ENCODE data around the gene AXL.
"Not testable (repeated sequence)": the region's sequence is repeated elsewhere in the genome, so short reads cannot be mapped to it uniquely, and the experiment has no call there.

AXL gene

DNA sequence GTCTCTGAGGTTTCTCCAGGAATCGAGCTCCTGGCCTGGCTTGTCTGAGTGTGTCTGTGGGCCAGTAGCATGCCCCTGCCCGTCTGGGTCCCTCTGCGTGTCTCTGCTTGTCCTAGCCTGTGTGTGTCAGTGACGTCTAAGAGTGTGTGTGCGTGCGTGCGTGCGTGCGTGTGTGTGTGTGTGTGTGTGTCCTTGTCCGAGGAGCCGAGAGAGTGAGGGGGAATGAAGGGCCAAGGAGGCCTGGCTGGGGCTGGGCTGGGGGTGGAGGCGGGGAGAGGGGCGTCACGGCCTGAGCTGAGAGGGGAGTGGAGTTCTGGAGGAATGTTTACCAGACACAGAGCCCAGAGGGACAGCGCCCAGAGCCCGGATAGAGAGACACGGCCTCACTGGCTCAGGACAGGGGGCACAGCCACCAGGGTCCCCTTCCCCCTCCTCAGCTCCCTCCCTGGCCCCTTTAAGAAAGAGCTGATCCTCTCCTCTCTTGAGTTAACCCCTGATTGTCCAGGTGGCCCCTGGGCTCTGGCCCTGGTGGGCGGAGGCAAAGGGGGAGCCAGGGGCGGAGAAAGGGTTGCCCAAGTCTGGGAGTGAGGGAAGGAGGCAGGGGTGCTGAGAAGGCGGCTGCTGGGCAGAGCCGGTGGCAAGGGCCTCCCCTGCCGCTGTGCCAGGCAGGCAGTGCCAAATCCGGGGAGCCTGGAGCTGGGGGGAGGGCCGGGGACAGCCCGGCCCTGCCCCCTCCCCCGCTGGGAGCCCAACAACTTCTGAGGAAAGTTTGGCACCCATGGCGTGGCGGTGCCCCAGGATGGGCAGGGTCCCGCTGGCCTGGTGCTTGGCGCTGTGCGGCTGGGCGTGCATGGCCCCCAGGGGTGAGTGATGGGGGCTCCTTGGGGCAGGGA lies at the start of gene AXL:
AXL (plus strand) TSS at position 609 of the 893 bp plus-strand sequence; CDS start at position 779, 170 bp downstream.
- no peak for DNase-seq (ENCODE audit: low spot score)

DNA sequence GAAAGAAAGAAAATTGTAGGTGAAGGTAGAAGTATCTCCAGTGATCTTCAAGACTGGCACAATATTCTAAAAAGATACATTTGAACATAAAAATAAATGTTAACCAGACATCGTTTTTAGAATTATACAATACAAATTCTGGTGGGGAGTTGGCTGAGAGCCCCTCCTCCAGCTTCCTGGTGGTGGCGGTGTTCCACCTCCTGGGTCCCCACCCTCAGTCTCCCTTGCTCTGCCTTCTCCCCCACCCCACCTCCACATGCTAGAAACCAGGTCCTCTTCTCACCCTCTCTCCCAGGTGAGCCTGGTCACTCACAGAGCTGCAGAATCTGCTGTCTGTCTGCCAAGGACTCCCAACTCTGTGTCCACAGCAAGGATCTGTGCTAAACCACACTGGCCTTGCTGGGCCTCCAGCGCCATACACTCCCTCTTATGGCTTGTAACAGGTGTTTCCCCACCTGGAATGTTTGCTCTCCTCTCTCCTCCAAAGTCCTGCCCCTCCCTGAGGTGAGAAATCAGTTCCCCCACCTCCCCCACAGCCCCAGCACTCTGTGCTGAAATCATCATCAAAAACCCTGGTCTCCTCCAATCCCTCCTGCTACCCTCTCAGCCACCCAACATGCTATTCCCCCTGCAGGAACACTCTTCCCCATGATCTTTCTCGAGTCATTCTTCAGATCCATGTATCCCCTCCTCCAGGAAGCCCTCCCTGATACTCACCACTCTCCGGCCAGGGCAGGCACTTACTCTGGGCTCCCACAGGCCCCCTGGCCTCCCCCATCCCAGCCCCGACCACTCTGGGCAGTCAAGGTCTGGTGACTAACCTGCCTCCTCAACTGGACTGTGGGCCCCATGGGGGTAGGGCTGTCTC lies 46.5 kb upstream of the AXL start:
- DNase-seq (ENCODE audit: low spot score) = no peak

DNA sequence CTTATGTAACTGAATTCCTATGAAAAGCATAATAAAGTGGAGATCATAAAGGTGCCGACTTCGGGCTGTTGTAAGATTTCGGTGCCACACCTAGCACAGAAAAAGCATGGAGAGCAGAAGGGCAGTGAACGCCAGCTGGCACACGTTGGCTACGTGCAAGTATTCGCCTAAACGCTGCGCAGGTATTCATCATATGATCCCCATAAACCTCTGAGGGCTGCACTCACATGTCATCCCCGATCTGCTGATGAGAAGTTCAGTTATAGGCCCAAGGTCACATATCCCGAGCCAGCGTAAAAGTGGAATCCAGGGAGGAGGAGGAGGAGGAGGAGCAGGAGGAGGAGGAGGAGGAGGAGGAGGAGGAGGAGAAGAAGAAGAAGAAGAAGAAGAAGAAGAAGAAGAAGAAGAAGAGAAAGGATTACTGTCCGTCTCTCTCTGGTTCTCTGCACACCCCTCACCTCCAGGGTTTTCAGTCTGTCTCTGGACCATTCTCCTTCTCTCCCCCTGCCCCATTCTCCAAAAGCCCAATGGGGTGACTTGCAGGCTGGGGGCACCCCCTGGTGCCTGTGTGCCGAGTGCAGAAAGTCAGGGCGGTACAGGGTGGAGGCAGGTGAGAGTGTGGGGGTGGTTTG lies 44.6 kb upstream of the AXL start:
- no peak for DNase-seq (ENCODE audit: low spot score)

DNA sequence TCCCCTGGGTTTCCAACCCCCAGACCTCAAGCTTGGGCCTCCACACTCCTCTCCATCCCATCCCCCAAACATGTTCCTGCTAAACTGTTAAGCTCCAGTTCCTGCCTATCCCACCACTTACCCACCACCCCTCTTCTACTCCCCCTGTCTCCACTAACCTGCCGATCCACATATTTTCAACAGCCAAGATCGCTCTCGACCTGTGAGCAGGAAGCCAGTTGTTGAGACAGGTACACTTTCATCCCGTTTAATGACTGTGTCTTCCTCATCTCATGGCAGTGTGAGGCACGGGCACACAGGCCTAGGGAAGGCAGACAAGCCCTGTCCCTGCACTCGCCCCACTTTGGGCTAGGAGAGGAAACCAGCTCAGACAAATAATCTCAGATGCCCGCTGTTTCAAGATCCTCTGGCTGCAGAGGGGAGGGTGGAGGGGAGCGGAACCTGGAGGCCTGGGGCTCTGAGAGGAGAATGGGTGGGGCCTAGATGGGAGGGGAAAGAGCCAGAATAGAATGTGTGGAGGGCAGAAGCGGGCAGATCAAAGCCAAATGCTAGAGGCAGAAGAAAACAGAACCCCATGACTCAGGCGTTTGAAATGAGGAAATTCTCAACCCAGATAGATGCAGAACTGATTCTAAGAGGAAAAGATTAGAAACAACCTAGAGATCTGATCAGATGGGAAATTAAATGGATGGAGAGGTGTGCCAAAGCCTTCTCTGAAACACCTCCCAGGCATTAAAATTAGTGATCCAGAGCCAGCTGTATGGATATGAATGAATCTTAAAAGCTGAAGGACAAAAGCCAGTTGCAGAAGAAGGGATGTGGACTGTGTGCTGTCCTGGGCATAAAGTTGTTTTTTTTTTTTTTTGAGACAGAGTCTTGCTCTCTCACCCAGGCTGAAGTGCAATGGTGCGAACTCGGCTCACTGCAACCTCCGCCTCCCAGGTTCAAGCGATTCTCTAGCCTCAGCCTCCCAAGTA lies 42.9 kb upstream of the AXL start:
- DNase-seq (ENCODE audit: low spot score) = peak; percentile 55

DNA sequence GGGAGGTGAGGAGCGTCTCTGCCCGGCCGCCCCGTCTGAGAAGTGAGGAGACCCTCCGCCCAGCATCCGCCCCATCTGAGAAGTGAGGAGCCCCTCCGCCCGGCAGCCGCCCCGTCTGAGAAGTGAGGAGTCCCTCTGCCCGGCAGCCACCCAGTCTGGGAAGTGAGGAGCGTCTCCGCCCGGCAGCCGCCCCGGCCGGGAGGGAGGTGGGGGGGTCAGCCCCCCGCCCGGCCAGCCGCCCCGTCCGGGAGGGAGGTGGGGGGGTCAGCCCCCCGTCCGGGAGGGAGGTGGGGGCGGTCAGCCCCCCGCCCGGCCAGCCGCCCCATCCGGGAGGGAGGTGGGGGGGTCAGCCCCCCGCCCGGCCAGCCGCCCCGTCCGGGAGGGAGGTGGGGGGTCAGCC lies 38.9 kb upstream of the AXL start:
- DNase-seq (ENCODE audit: low spot score) = not testable (repeated sequence)

DNA sequence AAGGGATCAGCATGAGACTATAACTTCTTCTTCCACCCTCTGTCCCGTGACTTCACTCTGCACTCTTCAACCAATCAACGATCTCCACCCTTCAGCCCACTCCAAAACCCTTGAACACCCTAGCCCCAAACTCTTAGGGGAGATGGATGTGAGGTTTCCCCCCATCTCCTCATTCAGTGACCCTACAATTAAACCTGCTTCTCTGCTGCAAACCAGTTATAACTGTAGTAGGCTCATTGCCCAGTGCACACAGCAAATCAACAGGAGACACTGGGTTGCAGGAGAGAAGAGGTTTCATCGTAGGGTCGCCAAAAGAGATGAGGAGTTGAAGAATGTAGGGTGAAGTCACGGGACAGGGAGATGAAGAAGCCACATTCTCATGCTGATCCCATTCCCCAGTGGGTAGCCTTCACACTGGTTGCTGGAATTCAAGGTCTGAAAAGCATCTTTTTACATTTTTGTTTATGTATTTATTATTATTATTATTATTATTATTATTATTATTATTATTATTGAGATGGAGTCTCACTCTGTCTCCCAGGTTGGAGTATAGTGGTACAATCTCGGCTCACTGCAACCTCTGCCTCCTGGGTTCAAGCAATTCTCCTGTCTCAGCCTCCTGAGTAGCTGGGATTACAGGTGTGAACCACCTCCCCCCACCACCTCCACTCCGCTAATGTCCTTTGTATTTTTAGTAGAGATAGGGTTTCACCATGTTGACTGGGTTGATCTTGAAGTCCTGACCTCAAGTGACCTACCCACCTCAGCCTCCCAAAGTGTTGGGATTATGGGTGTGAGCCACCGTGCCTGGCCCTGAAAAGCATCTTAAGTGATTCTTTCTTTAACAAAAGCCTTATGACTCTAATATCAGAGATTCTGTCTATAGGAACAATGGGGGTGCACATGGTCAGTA lies 31.8 kb upstream of the AXL start:
- no peak for DNase-seq (ENCODE audit: low spot score)

GRCh38 chr19:41187884-41188279 lies 31.1 kb upstream of the AXL start:
- DNase-seq (ENCODE audit: low spot score) = no peak

DNA sequence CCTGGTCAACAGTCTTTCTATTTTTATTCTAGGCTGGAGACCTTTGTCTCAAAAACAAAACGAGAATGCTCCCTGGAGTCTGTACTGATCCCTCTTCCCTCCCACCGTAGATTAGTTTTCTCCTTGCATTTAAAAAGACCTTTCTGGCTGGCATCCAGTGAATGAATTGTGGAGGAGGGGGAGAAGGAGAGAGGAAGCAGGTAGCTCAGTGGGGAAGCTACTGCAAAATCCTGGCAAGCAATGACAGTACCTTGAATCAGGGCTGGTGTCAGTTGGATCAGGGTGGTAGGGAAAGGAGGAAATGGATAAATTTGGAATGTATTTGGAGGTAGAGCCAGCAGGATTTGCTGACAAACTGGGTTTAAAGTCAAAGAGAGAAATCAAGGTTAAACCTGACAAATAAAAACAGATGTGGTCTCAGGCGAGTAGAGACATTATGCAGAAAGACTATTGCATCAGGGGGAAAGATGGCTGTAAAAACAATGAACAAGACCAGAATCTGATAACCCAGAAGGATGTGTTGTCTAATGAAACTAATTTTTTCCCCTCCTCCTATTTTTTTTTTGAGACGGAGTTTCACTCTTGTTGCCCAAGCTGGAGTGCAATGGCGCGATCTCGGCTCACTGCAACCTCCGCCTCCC lies 29.5 kb upstream of the AXL start:
- no peak for DNase-seq (ENCODE audit: low spot score)

DNA sequence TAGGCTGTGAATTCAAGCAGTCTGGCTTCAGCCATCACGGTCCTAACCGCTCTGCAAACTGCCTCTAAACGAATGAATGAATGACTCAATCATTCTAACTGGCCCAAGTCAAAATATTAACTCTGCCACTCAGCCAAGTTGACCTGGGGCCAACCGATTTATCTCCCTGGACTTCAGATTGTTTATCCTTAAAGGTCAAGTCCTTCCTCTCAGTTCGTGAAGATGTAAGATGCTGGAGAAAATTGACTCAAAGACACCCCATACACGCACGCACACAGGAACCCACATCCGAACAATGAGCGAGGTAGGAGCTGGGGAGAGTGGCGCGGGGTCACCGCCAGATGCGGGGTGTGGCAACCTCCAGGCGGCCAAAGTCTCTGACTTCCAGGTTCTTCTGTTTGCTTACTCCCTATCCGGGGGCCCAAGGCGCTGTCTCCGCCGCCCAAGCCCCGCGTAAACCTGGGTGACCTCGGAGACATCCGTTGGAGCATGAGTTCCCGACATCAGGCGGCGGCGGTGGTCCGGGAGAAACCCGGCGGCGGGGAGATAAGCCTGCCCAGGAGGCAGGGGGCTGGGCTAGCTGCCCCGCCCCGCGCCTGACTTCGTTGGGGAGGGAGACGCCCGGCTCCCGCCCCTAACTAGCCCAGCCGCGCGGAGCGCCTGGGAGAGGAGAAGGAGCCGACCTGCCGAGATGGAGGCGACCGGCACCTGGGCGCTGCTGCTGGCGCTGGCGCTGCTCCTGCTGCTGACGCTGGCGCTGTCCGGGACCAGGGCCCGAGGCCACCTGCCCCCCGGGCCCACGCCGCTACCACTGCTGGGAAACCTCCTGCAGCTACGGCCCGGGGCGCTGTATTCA lies 26.2 kb upstream of the AXL start, which contains the start of gene CYP2S1:
CYP2S1 (plus strand) TSS at position 646 of the 856 bp plus-strand sequence; CDS start at position 692, 46 bp downstream.
- no peak for DNase-seq (ENCODE audit: low spot score)

DNA sequence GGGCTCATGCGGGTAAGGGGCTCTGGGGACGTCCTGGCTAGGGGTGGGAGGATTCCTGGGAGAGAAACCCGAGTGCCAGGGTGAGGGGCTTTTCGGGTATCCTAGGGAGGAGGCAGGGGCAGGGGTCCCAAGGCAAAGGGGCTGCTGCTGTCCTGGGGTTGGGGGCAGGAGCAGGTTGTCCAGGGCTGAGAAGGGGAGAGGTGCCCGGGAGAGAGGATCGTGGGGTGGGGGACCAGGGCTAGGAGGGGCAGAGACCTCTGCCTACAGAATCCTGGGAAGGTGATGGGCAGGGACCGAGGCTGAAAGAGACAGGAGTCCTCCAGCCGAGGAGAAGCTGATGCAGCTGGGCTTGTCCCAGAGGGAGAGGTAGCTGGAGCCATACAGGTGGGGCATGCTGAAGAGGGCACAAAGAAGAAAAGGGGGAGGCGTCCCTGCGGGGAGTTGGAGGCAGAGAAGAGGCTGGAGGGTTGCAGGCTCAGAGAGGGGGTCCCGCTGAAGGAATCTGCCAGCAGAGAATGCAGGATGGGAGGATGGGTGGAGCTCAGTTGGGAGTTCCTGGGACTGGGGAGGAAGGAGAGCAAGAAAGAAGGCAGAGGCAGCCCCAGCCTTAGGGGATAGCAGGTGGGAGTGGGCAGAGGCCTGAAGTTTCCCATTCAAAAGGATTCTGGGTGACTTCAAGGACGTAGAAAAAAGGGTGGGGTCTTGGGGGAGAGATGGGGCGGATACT lies 25.4 kb upstream of the AXL start:
- no peak for DNase-seq (ENCODE audit: low spot score)

- no peak for DNase-seq (ENCODE audit: low spot score)
Measured at GRCh38 chr19:41194157-41194552, 24.9 kb upstream of the AXL start.

DNA sequence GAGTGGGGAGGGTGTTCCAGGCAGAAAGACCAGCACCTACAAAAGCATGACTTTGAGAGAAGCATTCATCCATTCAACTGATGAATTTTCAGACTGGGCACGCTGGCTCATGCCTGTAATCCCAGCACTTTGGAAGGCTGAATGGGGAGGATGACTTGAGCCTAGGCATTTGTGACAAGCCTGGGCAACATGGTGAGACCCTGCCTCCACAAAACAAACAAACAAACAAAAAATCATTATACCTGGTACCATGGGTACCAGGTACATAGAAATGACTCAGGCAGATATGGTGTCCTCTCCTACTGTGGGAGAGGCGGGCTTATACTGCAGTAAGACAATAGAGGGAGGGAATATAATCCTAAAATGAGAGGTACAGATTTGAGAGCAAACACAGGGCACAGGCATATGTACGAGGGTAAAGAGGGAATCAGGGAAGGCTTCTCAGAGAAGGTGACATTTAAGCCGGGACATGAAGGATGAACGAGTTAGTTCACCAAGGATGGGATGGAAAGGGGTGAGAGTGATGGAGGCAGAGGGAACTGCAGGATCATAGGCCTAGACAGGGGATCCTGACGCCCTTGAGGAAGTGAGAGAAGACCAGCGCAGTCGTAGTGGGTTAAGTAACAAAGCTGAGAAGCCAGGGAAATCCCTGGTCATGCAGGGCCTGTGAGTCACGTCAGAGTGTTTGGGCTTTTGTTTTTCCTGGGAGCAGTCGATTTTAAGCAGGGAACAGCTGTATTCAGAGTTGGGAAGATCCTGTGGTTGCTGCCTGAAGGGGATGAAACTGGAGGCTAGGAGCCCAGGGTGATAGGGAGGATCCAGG lies 23.1 kb upstream of the AXL start:
- DNase-seq (ENCODE audit: low spot score) = no peak

DNA sequence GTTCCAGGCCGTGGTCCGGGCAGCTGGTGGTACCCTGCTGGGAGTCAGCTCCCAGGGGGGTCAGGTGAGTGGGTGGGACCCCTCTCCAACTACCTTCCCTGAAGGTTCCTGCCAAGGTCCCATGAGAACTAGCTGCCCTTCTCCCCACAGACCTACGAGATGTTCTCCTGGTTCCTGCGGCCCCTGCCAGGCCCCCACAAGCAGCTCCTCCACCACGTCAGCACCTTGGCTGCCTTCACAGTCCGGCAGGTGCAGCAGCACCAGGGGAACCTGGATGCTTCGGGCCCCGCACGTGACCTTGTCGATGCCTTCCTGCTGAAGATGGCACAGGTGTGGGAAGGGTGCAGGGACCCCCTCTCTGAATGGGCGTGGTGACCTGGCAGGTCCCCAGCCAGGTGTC lies 20.5 kb upstream of the AXL start:
- no peak for DNase-seq (ENCODE audit: low spot score)

DNA sequence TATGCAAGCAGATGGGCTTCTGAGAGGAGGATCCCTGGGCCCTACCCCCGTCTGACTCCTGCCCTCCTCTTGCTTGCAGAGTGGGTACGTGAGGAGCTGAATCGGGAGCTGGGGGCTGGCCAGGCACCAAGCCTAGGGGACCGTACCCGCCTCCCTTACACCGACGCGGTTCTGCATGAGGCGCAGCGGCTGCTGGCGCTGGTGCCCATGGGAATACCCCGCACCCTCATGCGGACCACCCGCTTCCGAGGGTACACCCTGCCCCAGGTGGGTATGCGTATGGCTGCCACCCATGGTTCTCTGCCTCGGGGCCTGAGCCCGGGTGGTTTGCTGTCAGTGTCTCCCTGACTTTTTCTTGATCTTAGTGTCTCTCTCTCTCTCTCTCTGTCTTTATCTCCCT lies 15.7 kb upstream of the AXL start:
- no peak for DNase-seq (ENCODE audit: low spot score)

DNA sequence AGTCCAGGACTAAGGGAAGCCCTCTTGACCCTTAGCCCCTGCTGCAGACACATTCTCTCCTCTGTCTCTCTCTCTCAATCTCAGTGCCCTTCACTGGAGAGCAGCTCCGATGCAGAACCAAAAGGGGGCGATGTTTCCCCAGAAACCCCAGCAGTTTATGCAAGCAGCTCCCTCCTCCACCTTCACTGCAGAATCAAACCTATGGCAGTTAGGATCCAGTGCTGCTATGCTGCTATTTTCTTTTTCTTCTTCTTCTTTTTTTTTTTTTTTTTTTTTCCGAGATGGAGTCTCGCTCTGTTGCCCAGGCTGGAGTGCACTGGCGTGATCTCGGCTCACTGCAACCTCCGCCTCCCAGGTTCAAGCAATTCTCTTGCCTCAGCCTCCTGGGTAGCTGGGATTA lies 14.7 kb upstream of the AXL start:
- peak; percentile 92 for DNase-seq (ENCODE audit: low spot score)

GRCh38 chr19:41205995-41206394 lies 13.0 kb upstream of the AXL start:
- DNase-seq (ENCODE audit: low spot score) = peak; percentile 17

GRCh38 chr19:41206456-41206855 lies 12.6 kb upstream of the AXL start:
- no peak for DNase-seq (ENCODE audit: low spot score)
